Liver (tissue), 9 donors: Measurements from ENCODE around the gene TEX48. TPM values are rescaled to one million over a fixed set of nuclear protein-coding genes. Genes with fewer than 3 reads are reported as not detected.

Experiments
- DNase-seq: peaks from one replicate; pipeline ENCODE4 v3.0.0-alpha.2; 2017; ENCODE audit warnings: low spot score
- H3K27ac ChIP-seq, 2 donors: one replicate each; pipeline ENCODE4 v1.7.0; 2013; ENCODE audit warnings: inconsistent platforms in 2 of 2, low read length in 2 of 2, control low read depth in 1 of 2, low read depth in 1 of 2, mild to moderate bottlenecking in 1 of 2
- H3K27me3 ChIP-seq, 4 donors: one replicate each; pipeline versions ENCODE4 v1.6.1 to v1.7.0; 2013; ENCODE audit warnings: low read length in 3 of 4, inconsistent platforms in 1 of 4, mild to moderate bottlenecking in 1 of 4, moderate library complexity in 1 of 4; ENCODE audit not compliant: control insufficient read depth in 4 of 4, insufficient read depth in 4 of 4
- H3K36me3 ChIP-seq, 4 donors: one replicate each; pipeline versions ENCODE4 v1.6.1 to v1.7.0; 2013; ENCODE audit warnings: low read length in 3 of 4, mild to moderate bottlenecking in 3 of 4, low read depth in 1 of 4, moderate library complexity in 1 of 4; ENCODE audit not compliant: control insufficient read depth in 4 of 4, insufficient read depth in 3 of 4
- H3K4me1 ChIP-seq, 4 donors: one replicate each; pipeline versions ENCODE4 v1.6.1 to v1.7.0; 2013; ENCODE audit warnings: low read length in 3 of 4, mild to moderate bottlenecking in 3 of 4, moderate library complexity in 1 of 4; ENCODE audit not compliant: control insufficient read depth in 4 of 4, insufficient read depth in 4 of 4
- H3K4me3 ChIP-seq, 3 donors: one replicate each; pipeline versions ENCODE4 v1.6.1 to v1.7.0; 2013; ENCODE audit warnings: low read length in 3 of 3, control low read depth in 1 of 3, low read depth in 1 of 3, mild to moderate bottlenecking in 1 of 3
- H3K9ac ChIP-seq, 2 donors: one replicate each; pipeline ENCODE4 v1.7.0; 2013; ENCODE audit warnings: low read length in 2 of 2, mild to moderate bottlenecking in 2 of 2, moderate library complexity in 2 of 2, control low read depth in 1 of 2, low read depth in 1 of 2
- H3K9me3 ChIP-seq, 4 donors: one replicate each; pipeline versions ENCODE4 v1.6.1 to v1.7.0; 2013; ENCODE audit warnings: low read length in 3 of 4; ENCODE audit not compliant: control insufficient read depth in 4 of 4
- EGR1 ChIP-seq, 2 donors: IDR thresholded peaks; 2 replicates each; pipeline ENCODE4 v1.6.1; 2016 to 2018; ENCODE audit warnings: antibody characterized with exemption in 2 of 2, low read depth in 2 of 2
- FOXA1 ChIP-seq: IDR thresholded peaks from 2 replicates; pipeline ENCODE4 v1.6.1; 2016; ENCODE audit warnings: antibody characterized with exemption
- GABPA ChIP-seq, 2 donors: IDR thresholded peaks in 1 of 2; conservative IDR thresholded peaks in 1 of 2; 2 replicates each; pipeline ENCODE4 v1.6.1; 2016; ENCODE audit warnings: antibody characterized with exemption in 2 of 2, mild to moderate bottlenecking in 1 of 2, moderate library complexity in 1 of 2
- HNF4A ChIP-seq, 2 donors: conservative IDR thresholded peaks; 2 replicates each; pipeline ENCODE4 v1.6.1; 2016; ENCODE audit warnings: antibody characterized with exemption in 2 of 2, mild to moderate bottlenecking in 2 of 2
- HNF4G ChIP-seq: IDR thresholded peaks from 2 replicates; pipeline ENCODE4 v1.6.1; 2016; ENCODE audit warnings: antibody characterized with exemption
- JUND ChIP-seq, 2 donors: IDR thresholded peaks; 2 replicates each; pipeline ENCODE4 v1.6.1; 2016; ENCODE audit warnings: antibody characterized with exemption in 2 of 2
- NR2F2 ChIP-seq: IDR thresholded peaks from 2 replicates; pipeline ENCODE4 v1.6.1; 2016; ENCODE audit warnings: antibody characterized with exemption
- SP1 ChIP-seq: IDR thresholded peaks from 2 replicates; pipeline ENCODE4 v1.6.1; 2018; ENCODE audit warnings: antibody characterized with exemption, mild to moderate bottlenecking
- TAF1 ChIP-seq: conservative IDR thresholded peaks from 2 replicates; pipeline ENCODE4 v1.6.1; 2016; ENCODE audit warnings: antibody characterized with exemption, mild to moderate bottlenecking
- YY1 ChIP-seq: IDR thresholded peaks from 2 replicates; pipeline ENCODE4 v1.6.1; 2016; ENCODE audit warnings: antibody characterized with exemption, mild to moderate bottlenecking
- WGBS: extraction: QIAGEN DNeasy Blood & Tissue Kit; methylation state at CpG from one replicate; pipeline ENCODE4 v1.1.7; 2013; 5-methylcytosine and 5-hydroxymethylcytosine counted together
- polyA plus RNA-seq, 2 donors: library from polyadenylated mRNA; stranded (reverse) in 1 of 2; unstranded in 1 of 2; fragments of 200-250 nt in 1 of 2; fragments of >200 nt in 1 of 2; fragmentation: Nextera tagmentation in 1 of 2; extraction: Ambion mirVana in 1 of 2; gene quantifications; one replicate each; pipeline versions ENCODE4 v1.2.1 to v1.2.3, GENCODE V29; 2013 to 2015
- total RNA-seq, 2 donors: library from RNA; depleted of rRNA; stranded (reverse); fragments of >200 nt; gene quantifications; one replicate each; pipeline ENCODE4 v1.2.3, GENCODE V29; 2014
- TF ChIP-seq, protein P1 (sequence below): IDR thresholded peaks from 2 replicates; pipeline ENCODE4 v1.6.1; 2016; ENCODE audit warnings: antibody characterized with exemption
- TF ChIP-seq, protein P2 (sequence below): IDR thresholded peaks from 2 replicates; pipeline ENCODE4 v1.6.1; 2016; ENCODE audit warnings: antibody characterized with exemption
- TF ChIP-seq, protein P3 (sequence below): IDR thresholded peaks from 2 replicates; pipeline ENCODE4 v1.6.1; 2016; ENCODE audit warnings: antibody characterized with exemption
- TF ChIP-seq, protein P4 (sequence below): fragments of 150-350 bp; IDR thresholded peaks from 2 replicates; pipeline ENCODE4 v1.5.1; 2017; ENCODE audit warnings: improper control_type of control experiment, low read depth, low read length; ENCODE audit not compliant: missing input control
- TF ChIP-seq, protein P5 (sequence below): IDR thresholded peaks from 2 replicates; pipeline ENCODE4 v1.6.1; 2016; ENCODE audit warnings: antibody characterized with exemption, mild to moderate bottlenecking
- donor health status: healthy.
- donor health status: healthy.
- donor health status: healthy.
- donor health status: healthy.
- donor health status: healthy.

Gene TEX48
- total and polyA plus RNA-seq, 4 donors = not detected

DNA sequence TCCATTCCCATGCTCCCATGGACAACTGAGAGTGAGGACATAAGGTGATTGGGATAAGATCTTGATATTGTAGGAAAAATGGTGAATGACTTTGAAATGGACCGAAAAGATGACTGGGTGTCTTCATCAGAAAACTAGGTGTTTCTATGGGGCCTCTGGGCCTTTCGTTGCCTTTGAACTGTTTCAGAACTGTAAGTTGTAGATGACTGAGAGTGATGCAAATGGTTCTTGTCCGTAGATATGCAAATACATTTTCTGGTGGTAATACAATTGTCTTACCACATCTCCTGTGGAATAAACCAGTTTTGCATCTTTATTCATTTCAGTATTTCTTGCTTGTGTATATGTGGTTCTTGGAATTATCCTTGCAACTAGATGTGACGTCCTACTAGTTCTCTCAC lies 16.0 kb upstream of the TEX48 start:
- no peaks in the 10 kb centered on the region for H3K27me3 ChIP-seq
- no peaks in the 10 kb centered on the region for H3K9me3 ChIP-seq
- TF ChIP-seq EGR1 (IDR thresholded peaks at IDR 0.05; ENCODE audit: low read depth in 2 of 2) (no peak), SP1 (no peak), TAF1 (no peak), NR2F2 (no peak), HNF4G (no peak), HNF4A (conservative IDR thresholded peaks at IDR 0.05) (no peak), JUND (IDR thresholded peaks at IDR 0.05) (no peak), FOXA1 (no peak), YY1 (no peak), GABPA (IDR thresholded peaks at IDR 0.05 in 1 of 2, conservative IDR thresholded peaks at IDR 0.05 in 1 of 2) (no peak)
- TF ChIP-seq, protein P1, sequence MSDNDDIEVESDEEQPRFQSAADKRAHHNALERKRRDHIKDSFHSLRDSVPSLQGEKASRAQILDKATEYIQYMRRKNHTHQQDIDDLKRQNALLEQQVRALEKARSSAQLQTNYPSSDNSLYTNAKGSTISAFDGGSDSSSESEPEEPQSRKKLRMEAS = no peak
- TF ChIP-seq, protein P2, sequence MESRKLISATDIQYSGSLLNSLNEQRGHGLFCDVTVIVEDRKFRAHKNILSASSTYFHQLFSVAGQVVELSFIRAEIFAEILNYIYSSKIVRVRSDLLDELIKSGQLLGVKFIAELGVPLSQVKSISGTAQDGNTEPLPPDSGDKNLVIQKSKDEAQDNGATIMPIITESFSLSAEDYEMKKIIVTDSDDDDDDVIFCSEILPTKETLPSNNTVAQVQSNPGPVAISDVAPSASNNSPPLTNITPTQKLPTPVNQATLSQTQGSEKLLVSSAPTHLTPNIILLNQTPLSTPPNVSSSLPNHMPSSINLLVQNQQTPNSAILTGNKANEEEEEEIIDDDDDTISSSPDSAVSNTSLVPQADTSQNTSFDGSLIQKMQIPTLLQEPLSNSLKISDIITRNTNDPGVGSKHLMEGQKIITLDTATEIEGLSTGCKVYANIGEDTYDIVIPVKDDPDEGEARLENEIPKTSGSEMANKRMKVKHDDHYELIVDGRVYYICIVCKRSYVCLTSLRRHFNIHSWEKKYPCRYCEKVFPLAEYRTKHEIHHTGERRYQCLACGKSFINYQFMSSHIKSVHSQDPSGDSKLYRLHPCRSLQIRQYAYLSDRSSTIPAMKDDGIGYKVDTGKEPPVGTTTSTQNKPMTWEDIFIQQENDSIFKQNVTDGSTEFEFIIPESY = no peak
- TF ChIP-seq, protein P3, sequence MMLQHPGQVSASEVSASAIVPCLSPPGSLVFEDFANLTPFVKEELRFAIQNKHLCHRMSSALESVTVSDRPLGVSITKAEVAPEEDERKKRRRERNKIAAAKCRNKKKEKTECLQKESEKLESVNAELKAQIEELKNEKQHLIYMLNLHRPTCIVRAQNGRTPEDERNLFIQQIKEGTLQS = no peak
- TF ChIP-seq, protein P4, sequence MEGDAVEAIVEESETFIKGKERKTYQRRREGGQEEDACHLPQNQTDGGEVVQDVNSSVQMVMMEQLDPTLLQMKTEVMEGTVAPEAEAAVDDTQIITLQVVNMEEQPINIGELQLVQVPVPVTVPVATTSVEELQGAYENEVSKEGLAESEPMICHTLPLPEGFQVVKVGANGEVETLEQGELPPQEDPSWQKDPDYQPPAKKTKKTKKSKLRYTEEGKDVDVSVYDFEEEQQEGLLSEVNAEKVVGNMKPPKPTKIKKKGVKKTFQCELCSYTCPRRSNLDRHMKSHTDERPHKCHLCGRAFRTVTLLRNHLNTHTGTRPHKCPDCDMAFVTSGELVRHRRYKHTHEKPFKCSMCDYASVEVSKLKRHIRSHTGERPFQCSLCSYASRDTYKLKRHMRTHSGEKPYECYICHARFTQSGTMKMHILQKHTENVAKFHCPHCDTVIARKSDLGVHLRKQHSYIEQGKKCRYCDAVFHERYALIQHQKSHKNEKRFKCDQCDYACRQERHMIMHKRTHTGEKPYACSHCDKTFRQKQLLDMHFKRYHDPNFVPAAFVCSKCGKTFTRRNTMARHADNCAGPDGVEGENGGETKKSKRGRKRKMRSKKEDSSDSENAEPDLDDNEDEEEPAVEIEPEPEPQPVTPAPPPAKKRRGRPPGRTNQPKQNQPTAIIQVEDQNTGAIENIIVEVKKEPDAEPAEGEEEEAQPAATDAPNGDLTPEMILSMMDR = no peak
- TF ChIP-seq, protein P5, sequence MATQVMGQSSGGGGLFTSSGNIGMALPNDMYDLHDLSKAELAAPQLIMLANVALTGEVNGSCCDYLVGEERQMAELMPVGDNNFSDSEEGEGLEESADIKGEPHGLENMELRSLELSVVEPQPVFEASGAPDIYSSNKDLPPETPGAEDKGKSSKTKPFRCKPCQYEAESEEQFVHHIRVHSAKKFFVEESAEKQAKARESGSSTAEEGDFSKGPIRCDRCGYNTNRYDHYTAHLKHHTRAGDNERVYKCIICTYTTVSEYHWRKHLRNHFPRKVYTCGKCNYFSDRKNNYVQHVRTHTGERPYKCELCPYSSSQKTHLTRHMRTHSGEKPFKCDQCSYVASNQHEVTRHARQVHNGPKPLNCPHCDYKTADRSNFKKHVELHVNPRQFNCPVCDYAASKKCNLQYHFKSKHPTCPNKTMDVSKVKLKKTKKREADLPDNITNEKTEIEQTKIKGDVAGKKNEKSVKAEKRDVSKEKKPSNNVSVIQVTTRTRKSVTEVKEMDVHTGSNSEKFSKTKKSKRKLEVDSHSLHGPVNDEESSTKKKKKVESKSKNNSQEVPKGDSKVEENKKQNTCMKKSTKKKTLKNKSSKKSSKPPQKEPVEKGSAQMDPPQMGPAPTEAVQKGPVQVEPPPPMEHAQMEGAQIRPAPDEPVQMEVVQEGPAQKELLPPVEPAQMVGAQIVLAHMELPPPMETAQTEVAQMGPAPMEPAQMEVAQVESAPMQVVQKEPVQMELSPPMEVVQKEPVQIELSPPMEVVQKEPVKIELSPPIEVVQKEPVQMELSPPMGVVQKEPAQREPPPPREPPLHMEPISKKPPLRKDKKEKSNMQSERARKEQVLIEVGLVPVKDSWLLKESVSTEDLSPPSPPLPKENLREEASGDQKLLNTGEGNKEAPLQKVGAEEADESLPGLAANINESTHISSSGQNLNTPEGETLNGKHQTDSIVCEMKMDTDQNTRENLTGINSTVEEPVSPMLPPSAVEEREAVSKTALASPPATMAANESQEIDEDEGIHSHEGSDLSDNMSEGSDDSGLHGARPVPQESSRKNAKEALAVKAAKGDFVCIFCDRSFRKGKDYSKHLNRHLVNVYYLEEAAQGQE = no peak
- no peaks in the 10 kb centered on the region for H3K36me3 ChIP-seq
- no peak overlapping the region for H3K9ac ChIP-seq
- DNase-seq = no peak
- no peaks in the 10 kb centered on the region for H3K4me1 ChIP-seq
- no peak overlapping the region for H3K4me3 ChIP-seq
- 90% methylated on average over 4 of the region's 4 CpGs for WGBS
- H3K27ac ChIP-seq = no peak overlapping the region
